ENCODE results near the gene PLCH1. TPM values are rescaled to one million over a fixed set of nuclear protein-coding genes. Genes with fewer than 3 reads are reported as not detected.

The PLCH1 gene
- total RNA-seq, 1 donor from 2014 or later: 0.26 TPM

DNA sequence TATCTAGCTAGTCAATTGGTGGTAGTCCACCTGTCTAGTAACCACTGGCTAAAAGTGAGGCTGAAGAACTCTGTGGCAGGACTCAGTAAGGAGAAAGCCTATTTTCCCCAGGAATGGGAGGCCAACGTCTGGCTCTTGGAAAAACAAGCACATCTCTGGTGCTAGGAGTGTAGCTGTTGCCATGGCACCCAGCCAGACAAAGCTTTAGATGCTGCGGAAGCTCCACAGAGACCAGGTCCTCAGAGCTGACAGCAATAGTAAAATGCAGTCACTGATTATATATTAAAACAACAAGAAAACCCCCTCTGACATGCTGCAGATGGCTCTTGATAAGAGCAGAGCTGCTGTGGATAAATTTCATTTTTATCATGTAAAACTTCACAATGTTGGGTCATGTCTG is 326.5 kb downstream of the PLCH1 start:
- no peaks in the 10 kb centered on the region for H3K36me3 ChIP-seq (ENCODE audit: control insufficient read depth, insufficient read depth, low read length)
- no peak for FAIRE-seq
- H3K4me3 ChIP-seq (ENCODE audit: low read depth, low read length): no peak overlapping the region
- DNase-seq (ENCODE audit: low read depth): no peak
- no peaks in the 10 kb centered on the region for H3K27me3 ChIP-seq (ENCODE audit: control insufficient read depth, insufficient read depth, low read length)
- TF ChIP-seq, protein P1, sequence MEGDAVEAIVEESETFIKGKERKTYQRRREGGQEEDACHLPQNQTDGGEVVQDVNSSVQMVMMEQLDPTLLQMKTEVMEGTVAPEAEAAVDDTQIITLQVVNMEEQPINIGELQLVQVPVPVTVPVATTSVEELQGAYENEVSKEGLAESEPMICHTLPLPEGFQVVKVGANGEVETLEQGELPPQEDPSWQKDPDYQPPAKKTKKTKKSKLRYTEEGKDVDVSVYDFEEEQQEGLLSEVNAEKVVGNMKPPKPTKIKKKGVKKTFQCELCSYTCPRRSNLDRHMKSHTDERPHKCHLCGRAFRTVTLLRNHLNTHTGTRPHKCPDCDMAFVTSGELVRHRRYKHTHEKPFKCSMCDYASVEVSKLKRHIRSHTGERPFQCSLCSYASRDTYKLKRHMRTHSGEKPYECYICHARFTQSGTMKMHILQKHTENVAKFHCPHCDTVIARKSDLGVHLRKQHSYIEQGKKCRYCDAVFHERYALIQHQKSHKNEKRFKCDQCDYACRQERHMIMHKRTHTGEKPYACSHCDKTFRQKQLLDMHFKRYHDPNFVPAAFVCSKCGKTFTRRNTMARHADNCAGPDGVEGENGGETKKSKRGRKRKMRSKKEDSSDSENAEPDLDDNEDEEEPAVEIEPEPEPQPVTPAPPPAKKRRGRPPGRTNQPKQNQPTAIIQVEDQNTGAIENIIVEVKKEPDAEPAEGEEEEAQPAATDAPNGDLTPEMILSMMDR (IDR thresholded peaks at IDR 0.05; ENCODE audit: insufficient read depth, low read length, severe bottlenecking): no peak

DNA sequence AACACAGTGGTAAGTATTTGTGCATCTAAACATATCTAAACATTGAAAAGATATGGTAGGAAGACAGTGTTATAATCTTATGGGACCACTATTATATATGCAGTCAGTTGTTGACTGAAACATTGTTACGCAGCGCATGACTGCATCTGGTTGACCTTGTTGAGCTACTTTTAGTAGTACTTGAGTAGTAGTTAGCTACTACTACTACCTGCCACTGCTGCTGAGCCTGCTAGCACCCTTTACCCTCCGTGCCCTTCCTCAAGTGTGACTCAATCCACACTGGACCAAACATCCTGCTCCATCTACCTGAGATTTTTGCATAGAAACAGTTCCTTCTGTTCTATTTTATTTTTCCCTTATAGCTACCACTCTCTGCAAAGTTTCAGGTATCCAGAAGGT is 327.8 kb downstream of the PLCH1 start:
- Histone ChIP-seq H3K27me3 (ENCODE audit: control insufficient read depth, insufficient read depth, low read length) (no peaks in the 10 kb centered on the region), H3K36me3 (ENCODE audit: control insufficient read depth, insufficient read depth, low read length) (no peaks in the 10 kb centered on the region), H3K4me3 (ENCODE audit: low read depth, low read length) (no peak overlapping the region)
- FAIRE-seq (no peak), DNase-seq (ENCODE audit: low read depth) (no peak)
- TF ChIP-seq, protein P1 (IDR thresholded peaks at IDR 0.05; ENCODE audit: insufficient read depth, low read length, severe bottlenecking): no peak

DNA sequence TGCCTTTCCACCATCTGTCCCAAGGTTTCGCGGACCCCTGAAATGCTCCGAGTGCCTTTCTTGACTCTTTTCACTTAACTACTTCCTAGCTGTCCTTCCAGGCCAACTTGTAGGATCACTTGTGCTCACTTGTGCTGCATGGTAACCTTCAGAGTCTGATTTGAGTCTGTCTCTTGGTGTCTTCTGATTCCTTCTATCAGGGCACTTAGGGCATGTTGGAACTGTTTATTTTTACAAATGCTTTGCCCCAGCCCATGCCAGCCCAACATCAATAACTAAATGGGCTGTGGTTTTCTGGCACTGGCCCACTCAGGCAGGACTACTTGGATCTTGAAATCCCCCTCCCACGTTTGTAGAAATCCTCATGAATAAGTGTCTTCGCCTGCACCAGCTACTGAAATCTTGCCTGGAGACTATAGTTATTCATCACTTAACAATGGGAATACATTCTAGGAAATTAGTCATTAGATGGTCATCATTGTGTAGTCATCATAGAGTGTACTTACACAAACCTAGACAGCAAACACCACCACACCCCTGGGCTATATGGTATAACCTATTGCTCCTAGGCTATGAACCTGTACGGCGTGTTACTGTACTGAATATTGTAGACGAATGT is 328.3 kb downstream of the PLCH1 start:
- H3K36me3 ChIP-seq (ENCODE audit: control insufficient read depth, insufficient read depth, low read length): no peaks in the 10 kb centered on the region
- peak; percentile 100 for DNase-seq (ENCODE audit: low read depth)
- FAIRE-seq: no peak
- TF ChIP-seq, protein P1 (IDR thresholded peaks at IDR 0.05; ENCODE audit: insufficient read depth, low read length, severe bottlenecking): no peak
- H3K27me3 ChIP-seq (ENCODE audit: control insufficient read depth, insufficient read depth, low read length): no peaks in the 10 kb centered on the region
- H3K4me3 ChIP-seq (ENCODE audit: low read depth, low read length): no peak overlapping the region

DNA sequence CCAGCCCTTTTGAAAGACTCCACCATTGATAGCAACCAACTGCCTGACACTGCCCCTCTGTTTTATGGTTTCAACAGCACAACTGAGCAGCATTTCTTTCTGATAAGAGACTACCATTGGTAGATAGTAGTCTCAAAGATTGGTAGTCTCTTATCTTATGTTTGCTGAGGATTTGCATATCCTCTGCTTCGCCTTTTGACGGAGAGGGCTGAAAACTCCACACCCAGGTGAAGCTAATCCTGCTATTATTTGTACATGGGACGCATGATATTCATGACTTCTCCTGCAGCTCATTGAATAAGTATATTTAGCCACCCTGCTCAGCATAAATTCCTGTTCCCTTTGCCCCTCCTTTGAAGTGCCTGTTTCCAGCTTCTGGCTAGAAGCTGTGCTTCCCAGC is 332.0 kb downstream of the PLCH1 start:
- H3K4me3 ChIP-seq (ENCODE audit: low read depth, low read length): no peak overlapping the region
- no peaks in the 10 kb centered on the region for H3K36me3 ChIP-seq (ENCODE audit: control insufficient read depth, insufficient read depth, low read length)
- no peak for FAIRE-seq
- TF ChIP-seq, protein P1 (IDR thresholded peaks at IDR 0.05; ENCODE audit: insufficient read depth, low read length, severe bottlenecking): no peak
- H3K27me3 ChIP-seq (ENCODE audit: control insufficient read depth, insufficient read depth, low read length): no peaks in the 10 kb centered on the region
- no peak for DNase-seq (ENCODE audit: low read depth)

DNA sequence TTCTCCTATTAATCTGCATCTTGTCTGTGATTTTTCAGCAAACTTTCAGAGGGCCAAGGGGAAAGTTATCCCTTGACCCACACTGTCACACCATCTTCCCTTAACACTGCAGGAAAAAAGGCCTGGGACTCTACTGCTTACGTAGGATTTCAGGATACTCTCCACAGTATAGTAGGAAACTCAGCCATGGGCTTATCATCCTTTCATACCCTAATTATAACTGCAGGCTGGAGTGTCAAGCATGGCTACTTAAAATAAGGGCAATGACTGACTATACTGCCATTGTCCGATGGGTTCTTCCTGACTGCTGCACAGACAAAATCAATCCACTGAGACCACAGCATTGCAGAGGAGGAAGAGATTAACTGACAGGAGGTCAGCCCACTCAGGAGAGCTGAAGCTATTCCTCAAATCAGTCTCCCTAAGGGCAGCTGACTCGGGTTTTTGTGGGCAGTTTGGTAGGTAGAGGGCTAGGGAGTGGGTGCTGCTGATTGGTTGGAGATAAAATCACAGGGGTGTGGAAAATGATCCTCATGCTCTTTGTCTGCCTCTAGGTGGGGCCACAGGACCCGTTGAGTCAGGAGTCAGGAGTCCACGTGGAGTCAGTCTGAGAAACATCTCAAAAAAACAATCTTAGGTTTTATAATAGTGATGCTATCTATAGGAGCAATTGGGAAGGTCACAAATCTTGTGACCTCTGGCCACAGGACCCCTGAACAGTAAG is 333.2 kb downstream of the PLCH1 start:
- TF ChIP-seq, protein P1 (IDR thresholded peaks at IDR 0.05; ENCODE audit: insufficient read depth, low read length, severe bottlenecking): no peak
- no peak overlapping the region for H3K4me3 ChIP-seq (ENCODE audit: low read depth, low read length)
- no peaks in the 10 kb centered on the region for H3K27me3 ChIP-seq (ENCODE audit: control insufficient read depth, insufficient read depth, low read length)
- no peaks in the 10 kb centered on the region for H3K36me3 ChIP-seq (ENCODE audit: control insufficient read depth, insufficient read depth, low read length)
- FAIRE-seq: no peak
- DNase-seq (ENCODE audit: low read depth): no peak

Data from bronchial epithelial cell (primary cell).